ENCODE measurements around the gene IL25.
"Not testable (repeated sequence)": the region's sequence is repeated elsewhere in the genome, so short reads cannot be mapped to it uniquely, and the experiment has no call there.

The IL25 gene

DNA sequence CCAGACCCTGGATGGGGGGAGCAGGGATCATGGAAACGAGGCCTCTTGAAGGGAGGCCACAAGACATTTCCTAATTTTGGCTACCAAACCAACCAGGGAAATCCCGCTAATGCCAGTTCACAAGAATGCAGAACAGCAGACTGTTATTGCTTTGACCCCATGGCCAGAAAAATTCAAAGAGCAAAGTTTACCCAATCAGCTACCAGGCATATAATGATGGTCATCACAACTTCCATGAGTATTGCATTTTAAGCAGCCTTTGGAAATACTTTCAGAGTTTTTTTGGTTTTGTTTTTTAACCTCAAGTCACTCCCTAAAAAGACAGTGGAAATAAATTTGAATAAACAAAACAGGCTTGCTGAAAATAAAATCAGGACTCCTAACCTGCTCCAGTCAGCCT lies at the start of gene IL25:
Gene IL25, plus strand, starts transcription at position 301 of the 400 bp plus-strand sequence.
- no peak for DNase-seq

DNA sequence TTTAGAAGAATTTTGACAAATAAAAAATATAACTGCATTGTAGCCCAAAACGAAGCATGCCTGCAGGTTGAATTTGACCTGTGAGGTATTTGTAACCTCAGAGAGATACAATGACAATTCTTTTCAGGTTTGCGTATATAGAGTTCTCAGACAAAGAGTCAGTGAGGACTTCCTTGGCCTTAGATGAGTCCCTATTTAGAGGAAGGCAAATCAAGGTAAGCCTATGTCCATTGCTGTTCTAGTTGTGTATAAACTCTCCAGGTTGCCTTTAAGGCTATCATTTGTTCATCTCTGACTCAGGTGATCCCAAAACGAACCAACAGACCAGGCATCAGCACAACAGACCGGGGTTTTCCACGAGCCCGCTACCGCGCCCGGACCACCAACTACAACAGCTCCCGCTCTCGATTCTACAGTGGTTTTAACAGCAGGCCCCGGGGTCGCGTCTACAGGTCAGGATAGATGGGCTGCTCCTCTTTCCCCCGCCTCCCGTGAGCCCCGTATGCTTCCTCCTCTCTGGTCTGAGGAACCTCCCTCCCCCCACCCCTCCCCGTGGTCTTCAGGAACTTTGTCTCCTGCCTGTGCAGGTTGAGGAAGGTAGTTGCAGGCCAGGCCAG lies 48.7 kb upstream of the IL25 start:
- no peak for DNase-seq

DNA sequence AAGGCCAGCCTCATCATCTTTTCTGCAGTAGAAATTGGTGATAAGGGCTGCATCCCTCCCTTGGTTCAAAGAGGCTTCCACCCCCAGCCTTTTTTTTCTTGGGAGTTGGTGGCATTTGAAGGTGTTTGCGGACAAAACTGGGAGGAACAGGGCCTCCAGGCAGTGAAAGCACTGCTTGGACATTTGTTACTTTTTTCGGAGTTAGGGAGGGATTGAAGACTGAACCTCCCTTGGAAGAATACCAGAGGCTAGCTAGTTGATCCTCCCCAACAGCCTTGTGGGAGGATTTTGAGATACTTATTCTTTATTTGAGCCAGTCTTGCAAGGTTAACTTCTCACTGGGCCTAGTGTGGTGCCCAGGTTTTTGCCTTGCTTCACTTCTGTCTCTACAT lies 48.2 kb upstream of the IL25 start:
- DNase-seq = no peak

DNA sequence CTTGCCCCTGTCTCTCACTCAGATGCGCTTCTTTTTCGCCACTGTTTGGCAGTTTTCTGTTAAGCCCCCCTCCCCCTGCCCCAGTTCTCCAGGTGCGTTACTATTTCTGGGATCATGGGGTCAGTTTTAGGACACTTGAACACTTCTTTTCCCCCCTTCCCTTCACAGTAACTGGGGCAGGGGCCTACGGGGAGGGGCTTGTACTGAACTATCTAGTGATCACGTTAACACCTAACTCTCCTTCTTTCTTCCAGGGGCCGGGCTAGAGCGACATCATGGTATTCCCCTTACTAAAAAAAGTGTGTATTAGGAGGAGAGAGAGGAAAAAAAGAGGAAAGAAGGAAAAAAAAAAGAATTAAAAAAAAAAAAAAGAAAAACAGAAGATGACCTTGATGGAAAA lies 47.6 kb upstream of the IL25 start:
- no peak for DNase-seq

DNA sequence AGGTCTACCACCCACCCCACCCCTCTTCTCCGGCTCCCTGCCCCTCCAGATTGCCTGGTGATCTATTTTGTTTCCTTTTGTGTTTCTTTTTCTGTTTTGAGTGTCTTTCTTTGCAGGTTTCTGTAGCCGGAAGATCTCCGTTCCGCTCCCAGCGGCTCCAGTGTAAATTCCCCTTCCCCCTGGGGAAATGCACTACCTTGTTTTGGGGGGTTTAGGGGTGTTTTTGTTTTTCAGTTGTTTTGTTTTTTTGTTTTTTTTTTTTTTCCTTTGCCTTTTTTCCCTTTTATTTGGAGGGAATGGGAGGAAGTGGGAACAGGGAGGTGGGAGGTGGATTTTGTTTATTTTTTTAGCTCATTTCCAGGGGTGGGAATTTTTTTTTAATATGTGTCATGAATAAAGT lies 46.9 kb upstream of the IL25 start:
- DNase-seq = not testable (repeated sequence)

DNA sequence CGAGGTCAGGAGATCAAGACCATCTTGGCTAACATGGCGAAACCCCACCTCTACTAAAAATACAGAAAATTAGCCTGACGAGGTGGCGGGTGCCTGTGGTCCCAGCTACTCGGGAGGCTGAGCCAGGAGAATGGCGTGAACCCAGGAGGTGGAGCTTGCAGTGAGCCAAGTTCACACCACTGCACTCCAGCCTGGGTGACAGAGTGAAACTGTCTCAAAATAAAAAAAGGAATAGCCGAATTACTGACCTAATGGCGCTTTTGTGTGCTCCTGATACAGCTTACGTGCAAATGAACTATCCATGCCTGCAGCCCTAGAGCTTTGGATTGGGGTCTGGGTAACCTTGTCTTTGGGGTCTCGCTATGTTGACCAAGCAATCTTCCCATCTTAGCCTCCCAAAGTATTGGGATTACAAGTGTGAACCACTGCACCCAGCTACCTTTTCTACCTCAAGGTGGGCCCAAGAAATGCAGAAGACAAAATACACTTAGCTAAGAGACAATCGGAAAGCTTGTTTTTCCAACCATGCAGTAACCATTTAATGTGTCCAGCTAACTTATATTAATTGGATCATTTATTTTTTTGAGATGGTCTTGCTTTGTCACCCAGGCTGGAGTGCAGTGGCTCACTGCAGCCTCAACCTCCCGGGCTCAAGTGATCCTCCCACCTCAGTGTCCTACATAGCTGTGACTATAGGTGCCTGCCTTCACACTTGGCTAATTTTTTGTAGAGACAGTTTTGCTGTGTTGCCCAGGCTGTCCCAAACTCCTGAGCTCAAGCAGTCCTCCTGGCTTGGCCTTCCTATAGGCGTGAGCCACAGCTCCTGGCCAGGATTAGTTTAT lies 45.9 kb upstream of the IL25 start:
- DNase-seq = no peak

DNA sequence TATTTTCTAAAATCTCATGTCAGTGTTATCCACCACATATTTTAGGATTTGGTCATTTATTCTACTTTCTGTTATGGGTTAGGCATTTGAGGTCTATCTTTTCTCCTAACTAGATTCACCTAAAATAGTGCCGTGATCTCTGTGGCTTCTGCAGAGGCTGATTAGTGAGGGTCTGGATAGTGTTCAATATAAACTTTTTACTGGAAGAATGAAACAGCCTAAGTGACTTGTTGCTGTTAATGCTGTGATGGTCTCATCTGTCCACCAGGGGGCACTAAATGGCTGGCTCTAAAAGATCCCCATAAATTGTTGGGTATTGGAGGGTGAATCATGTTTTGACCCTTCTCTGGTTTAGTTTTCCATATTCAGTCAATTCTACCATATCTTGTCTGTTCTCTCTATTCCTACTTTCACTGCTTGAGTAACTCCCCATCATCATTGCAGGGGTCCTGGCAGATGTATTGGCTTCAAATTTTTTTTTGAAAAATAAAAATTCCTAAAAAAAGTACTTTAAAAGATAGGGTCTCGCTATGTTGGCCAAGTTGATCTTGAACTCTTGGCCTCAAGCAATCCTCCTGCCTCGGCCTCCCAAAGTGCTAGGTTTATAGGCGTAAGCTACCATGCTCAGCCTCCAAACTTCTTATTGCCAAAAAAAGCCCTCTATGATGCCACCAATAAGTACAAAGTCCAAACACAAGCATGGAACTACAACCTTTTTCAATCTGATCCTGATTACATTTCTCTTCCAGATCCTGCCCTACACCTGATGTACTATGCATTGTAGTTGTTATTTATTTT lies 44.5 kb upstream of the IL25 start:
- peak; percentile 80 for DNase-seq

DNA sequence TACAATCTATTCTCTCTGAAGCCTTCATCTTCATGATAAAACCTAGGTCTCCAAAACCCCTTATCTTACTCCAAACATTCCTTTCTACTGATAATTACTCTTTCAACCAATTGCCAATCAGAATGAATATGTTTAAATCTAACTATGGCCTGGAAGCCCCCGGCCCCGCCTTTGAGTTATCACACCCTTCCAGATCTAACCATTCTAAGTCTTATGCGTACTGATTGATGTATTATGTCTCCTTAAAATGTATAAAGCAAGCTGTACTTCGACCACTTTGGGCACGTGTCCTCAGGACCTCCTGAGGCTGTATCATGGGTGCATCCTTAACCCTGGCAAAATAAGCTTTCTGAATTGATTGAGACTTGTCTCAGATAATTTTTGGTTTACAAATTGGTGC lies 37.0 kb upstream of the IL25 start:
- DNase-seq = no peak

DNA sequence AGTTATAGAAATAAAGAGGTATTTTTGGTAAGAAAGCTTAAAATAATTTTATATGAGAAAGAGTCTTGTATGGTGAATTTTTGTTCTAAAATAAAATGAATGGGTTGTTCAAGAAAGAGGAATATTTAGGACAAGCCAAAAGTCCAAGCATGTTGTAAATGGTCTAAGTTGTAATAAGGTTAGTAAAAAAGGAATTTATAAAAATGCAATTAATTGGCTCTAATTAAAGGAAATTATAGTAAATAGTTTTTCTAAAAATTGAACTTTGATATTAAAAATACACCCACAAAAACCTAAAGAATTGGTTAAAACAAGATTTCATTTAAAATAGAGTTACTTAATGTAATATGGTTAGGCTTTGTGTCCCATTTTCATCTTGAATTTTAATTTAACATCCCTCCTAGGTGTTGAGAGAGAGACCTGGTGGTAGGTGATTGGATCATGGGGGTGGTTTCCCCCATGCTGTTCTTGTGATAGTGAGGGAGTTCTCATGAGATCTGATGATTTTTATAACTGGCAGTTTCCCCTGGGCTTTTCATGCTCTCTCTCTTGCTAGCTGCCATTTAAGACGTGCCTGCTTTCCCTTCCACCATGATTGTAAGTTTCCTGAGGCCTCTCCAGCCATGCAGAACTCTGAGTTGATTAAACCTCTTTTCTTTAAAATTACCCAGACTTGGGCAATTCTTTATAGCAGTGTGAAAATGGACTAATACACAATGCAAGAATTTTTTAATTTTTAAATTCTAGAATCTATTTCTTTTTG lies 32.9 kb upstream of the IL25 start:
- no peak for DNase-seq

DNA sequence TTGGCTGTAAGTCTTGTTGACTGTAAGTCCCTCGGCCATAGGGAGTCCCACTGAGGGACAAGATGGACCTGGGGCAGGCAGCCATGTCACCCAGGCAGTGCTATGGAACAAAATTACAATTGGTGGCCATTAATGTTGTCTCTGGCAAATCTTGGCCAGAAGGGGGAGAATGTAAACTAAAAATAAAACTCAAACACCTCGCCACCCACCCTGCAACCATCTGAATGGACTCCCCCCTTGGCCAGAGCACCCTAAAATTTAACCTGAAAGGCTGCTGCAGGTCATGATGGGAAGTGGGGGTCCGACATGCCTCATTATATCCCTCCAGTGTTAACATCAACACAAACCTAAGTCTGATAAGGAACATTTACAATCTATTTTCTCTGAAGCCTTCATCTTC lies 28.1 kb upstream of the IL25 start:
- peak; percentile 10 for DNase-seq

DNA sequence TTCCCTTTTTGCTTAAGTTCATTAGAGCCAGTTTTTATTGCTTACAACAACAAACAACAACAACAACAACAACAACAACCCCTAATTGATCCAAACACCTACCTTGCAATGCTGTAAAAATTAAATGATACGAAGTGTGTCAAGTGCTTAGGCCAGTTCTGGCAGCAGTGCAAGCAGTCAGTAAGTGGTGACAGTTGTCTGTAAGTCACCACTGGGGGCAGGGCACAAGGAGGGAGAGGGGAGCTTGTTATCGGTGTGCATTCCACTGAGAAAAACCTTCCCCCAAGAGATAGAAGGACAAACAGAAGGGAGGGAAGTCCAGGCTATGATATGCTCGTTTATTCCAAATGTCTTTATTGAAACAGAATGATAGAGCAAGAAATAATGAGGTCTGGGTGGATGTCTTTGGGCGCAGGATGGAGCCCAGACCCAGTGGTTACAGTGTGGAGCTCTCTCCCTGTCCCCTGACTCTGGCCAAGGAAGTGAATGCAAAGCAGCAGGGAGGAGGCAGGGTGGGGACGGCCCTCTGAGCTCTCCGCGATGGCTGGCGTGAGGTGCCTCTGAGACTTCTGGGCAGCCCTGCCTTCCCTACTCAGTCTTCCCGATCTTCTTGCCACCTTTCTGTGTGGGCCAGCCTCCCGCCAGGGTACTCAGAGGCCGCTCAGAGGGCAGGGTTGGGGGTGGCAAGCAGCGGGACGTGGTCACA lies 26.5 kb upstream of the IL25 start:
- DNase-seq = no peak

DNA sequence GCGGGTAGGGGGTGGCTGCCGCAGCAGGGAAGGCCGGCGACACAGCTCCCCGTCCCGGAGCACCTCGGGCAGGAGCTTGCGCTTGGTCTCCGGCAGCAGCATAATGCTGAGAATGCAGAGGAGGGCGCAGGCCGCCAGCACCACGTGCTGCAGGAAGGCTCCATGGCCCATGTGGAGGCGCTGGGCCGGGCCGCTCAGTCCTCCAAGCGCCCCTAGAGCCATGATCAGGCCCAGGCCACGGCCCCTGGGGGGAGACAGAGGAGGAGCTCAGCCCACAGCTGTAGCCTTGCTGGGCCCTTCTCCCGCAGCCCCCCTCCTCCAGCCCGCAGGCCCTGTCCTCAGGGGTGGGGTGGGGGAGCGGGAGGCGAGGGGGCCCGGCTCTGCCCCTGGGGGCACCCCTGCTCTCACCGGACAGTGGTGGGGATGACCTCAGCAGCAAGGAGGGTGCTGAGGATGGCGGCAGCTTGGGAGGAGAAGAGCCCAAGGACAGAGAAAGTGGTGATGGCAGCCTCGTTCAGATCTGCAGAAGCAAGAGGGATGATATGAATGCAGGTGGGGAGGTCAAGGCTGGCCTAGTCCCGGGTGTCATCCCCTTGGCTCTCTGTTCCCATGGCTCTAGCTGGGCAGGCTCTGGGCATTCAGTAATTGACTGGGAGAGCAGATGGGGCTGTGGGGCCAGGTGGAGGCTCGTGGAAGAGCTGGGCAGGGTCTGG lies 25.8 kb upstream of the IL25 start:
- no peak for DNase-seq

DNA sequence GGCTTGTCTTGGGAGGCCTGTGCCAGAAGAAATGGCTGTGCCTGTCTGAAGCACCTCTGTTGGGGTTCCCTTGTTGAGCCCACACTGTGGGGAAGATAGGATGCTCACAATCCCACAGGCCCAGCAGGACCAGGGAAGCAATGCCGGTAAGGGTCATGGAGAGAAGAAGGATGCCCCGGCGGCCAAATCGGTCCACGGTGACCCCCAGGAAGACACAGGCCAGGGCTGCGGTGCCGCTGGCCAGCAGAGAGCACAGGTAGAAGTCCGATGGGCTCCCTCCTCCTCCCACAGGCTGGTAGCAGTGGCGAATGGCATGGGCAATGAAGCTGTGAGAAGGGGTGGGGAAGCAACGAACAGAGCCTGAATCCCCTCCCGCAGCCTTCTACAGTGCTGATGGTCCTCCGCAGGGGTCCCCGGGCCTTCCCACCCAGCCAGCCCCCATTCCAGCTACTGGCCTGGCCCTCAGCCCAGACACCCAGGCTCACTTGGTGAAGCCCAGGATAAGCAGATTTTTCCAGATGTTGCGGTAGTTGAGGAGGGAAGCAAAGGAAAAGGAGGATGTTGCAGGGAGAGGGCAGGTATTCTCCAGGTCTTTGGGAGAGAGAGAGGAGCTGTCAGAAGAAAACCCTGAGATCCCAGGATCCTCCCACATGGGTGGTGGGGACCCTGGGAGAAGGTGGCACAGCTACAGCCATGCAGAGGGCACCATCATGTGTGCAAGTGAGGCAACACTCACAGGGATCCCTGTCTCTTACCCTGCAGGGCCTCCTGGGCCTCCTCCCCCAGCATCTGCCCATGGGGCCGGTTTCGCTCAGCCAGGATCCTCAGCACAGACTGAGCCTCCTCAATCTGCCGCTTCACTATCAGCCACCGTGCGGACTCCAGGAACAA lies 25.0 kb upstream of the IL25 start:
- DNase-seq = no peak

DNA sequence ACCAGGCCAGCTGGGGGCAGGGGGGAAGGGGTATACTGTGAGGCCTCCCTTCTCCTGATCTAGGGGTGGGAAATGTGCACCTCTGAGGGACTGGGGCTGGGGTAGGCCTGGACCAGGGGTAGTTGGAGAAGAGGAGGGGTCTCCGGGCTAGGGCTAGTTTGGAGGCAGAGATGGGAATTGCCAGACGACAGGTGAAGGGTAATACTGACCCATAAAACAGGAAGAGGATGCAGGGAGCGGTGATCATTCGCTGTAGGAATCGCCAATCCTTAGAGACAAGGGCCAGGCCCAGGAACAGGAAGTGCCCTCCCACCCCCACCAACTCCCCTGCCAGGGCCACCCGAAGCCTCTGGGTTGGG lies 24.3 kb upstream of the IL25 start:
- DNase-seq = no peak

DNA sequence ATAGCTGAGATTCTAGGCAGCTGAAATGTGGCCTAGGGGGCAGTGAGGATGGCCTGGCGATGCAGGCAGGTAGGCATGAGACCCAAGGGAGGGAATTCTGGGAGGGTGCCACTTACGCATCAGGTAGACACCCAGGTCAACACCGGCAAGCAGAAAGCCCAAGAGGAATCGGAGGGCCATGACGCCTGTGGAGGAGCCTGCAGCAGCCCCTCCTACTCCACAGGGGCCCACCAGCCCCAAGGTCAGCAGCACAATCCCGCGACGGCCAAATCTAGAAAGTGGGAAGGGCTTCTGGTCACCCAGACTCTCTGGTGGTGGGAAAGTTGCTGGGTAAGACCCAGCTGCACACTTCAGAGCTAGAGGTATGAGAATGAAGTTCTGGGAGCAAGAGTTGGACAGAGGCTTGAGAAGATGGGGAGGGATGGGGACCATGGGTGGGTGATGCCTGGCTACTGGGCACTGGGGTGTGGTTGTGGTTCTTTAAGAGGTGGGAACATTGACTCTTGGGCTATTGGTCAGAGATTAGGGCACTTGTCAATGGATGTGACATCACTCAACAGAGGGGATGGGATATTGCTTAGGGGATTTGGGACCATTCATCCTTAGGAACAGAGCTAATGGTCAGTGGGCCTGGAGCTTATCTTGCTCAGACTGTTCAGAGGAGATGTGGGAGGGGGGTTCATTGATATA lies 23.3 kb upstream of the IL25 start:
- no peak for DNase-seq

DNA sequence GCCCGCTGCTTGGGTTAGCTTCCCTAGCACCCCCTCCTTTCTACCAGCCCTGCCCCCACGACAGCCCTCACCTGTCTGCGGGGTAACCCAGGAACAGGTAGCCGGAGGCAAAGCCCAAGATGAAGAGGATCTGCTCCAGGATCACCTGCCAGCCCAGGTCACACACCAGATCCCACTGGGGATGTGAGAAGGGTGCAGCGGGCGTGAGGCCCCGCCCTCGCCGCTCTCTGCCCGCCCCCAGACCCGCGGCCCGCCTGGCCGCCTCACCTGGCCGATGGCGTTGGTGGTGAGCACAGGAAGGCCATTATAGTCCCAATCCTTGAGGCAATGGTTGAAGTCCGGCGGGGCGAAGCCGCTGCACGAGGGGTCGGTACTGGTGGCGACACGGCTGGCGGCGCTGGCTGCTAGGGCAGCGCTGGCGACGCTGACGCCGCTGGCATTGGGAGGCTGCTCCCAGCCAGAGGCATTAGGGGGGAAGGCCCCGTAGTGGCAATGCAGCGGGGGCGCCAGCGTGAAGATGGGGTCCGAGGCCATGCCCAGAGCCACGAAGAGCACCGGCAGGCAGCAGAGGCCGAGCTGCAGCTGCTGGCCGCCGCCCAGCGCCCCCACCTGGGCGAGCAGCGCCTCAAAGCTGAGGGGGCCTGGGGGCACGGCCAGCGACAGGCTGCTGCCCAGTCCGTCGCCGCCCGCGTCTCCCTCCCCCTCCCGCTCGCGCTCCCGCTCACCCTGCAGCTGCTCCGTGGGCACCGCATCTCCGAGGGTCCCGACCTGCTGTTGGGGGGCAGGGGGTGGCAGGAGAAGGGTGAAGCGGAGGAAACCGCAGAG lies 20.7 kb upstream of the IL25 start:
- no peak for DNase-seq

DNA sequence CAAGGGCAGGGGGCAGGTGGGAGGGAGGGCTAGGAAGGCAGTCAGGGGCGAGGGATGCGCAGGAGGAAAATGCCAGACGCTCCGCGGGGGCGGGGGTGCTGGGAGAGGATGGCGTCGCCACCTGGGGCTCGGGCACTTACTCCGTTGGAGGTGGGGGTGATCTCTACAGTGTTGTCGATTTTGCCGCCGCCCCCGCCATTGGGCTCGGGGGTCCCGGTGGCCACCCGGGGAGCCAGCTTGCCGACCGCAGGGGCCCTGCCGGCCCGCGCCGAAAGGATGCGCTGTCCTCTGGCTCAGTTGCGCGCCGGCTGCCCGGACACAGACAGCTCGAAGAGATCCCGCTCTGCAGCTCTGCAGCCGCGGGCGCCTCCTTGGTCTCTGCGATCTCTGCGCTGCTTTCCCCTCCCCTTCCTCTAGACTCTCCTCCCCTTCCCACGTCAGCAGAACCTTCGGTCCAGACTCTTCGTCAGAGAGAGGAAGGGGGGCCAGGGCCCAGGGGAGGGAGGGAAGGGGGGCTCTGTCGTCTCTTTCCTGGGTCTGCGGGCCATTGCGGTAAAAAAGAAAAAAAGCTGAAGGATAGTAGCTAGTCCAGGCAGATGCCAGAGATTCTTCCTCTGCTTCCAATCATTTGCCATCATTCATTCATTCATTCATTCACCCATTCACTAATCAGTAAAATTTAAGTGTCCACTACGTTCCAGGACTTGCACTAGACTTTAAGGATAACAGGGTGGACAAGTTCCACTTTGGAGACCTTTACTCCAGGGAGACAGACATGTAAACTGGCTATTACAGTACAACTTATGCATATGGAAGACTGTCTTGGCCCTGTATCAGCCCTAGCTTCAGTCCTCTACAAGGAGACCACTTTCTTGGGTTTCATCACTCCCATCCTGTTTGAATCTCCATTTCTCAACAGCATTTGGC lies 19.8 kb upstream of the IL25 start, which contains the start of gene SLC22A17:
Gene SLC22A17, minus strand, starts transcription at position 382 of the 927 bp plus-strand sequence.
- peak; percentile 51 for DNase-seq

DNA sequence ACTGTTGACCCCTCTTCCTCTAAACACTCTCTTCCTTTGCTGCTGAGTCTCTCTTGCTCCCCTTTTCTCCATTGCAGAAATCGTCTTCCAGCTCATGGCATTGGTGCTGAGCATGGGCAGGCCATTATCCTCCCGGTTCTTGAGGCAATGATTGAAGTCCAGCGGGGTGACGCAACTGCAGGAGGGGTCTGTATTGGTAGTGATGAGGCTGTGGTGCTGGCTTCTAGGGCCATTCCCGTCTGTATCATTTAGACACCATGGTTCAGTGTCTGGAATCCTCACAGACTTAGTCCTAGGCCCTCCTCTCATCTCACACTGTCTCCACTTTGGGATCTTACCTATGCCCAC lies 19.2 kb upstream of the IL25 start:
- DNase-seq = no peak
